ENCODE data around the gene PROS1. TPM values are rescaled to one million over a fixed set of nuclear protein-coding genes. Genes with fewer than 3 reads are reported as not detected.
"Not testable (repeated sequence)": the region's sequence is repeated elsewhere in the genome, so short reads cannot be mapped to it uniquely, and the experiment has no call there.

The PROS1 gene
- total RNA-seq, 1 experiment from 2014 or later = 23.4 TPM

DNA sequence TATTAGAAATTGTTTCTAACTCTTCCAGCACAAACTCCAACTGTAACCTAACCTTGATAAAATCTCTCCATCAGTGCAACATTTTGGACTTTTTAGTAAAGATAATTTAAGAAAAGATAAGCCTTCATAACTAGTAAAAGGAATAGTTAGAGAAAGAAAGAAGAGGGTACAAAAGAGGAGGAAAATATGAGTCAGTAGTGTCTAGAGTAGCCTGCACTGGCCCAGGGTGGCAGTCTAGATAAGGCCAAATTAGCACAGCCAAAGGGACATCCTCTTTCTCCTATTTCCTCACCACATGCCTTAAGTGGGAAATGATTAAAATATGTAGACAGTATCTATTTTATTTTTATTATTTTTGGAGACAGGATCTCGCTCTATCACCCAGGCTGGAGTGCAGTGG is 3.7 kb downstream of the PROS1 start:
- H3K4me1 Mint-ChIP-seq (ENCODE audit: low read depth, unreplicated experiment) = peaks cover 7% of the 10 kb centered on the region

DNA sequence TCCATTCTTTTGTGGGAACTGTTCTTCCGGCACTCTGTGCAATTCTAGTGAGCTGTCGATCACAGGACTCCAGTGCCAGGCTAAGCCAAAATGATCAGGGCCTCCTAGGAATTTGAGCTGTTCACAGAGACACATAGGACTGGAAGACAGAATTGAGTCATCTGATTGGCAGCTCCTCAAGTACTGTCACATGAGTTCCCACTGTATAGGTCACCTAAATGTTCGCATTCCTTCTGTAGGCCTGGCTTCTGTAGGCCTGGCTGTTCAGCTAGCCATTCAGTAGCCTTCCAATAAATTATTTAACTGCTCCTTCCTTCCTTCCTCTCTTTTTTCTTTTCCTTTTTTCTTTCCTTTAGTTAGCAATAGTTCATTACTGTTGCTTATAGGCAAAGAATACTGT is 4.3 kb downstream of the PROS1 start:
- no peaks in the 10 kb centered on the region for H3K27me3 ChIP-seq (replicated peaks; ENCODE audit: control insufficient read depth, insufficient read depth, low read length)
- no peaks in the 10 kb centered on the region; the same call in 1 of the 2 replicates for H3K36me3 ChIP-seq (ENCODE audit: control insufficient read depth, insufficient read depth, low read length)
- H3K9me3 ChIP-seq = no peaks in the 10 kb centered on the region
- intact Hi-C loops (cut with micrococcal nuclease; ENCODE audit: unreplicated experiment) = no loop called here
- ChIA-PET CTCF (no interaction called here), POLR2A (interaction anchor here (0.9 kb wide), 1 partner anchor 10 kb away, joined by 3 read pairs; no protein-coding TSS in a partner anchor)
- H3K4me1 ChIP-seq = 0 out of 2 replicates have a peak, but pooled peaks cover 3% of the 10 kb centered on the region
- H3K4me3 ChIP-seq (ENCODE audit: low read depth, low read length) = no peak overlapping the region
- TF ChIP-seq, protein P1, sequence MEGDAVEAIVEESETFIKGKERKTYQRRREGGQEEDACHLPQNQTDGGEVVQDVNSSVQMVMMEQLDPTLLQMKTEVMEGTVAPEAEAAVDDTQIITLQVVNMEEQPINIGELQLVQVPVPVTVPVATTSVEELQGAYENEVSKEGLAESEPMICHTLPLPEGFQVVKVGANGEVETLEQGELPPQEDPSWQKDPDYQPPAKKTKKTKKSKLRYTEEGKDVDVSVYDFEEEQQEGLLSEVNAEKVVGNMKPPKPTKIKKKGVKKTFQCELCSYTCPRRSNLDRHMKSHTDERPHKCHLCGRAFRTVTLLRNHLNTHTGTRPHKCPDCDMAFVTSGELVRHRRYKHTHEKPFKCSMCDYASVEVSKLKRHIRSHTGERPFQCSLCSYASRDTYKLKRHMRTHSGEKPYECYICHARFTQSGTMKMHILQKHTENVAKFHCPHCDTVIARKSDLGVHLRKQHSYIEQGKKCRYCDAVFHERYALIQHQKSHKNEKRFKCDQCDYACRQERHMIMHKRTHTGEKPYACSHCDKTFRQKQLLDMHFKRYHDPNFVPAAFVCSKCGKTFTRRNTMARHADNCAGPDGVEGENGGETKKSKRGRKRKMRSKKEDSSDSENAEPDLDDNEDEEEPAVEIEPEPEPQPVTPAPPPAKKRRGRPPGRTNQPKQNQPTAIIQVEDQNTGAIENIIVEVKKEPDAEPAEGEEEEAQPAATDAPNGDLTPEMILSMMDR (IDR thresholded peaks at IDR 0.05; ENCODE audit: insufficient read depth in 1 of 2, low read depth in 1 of 2, low read length in 1 of 2, severe bottlenecking in 1 of 2, unreplicated experiment in 1 of 2) = no peak
- Mint-ChIP-seq H3K4me1 (ENCODE audit: low read depth, unreplicated experiment) (peaks cover 7% of the 10 kb centered on the region), H3K27me3 (ENCODE audit: insufficient read depth, unreplicated experiment) (no peaks in the 10 kb centered on the region), H3K27ac (ENCODE audit: unreplicated experiment) (no peak overlapping the region), H3K36me3 (ENCODE audit: insufficient read depth, unreplicated experiment) (no peaks in the 10 kb centered on the region), H3K9me3 (ENCODE audit: unreplicated experiment) (no peaks in the 10 kb centered on the region), H3K4me3 (ENCODE audit: unreplicated experiment) (no peak overlapping the region)
- no peak for DNase-seq
- BruUV-seq (replicated peaks) = no TSS peak

More for the DNA sequence above, 3.7 kb downstream of the PROS1 start:
- ChIA-PET CTCF (no interaction called here), POLR2A (no interaction called here)
- H3K9me3 ChIP-seq = no peaks in the 10 kb centered on the region
- H3K4me3 Mint-ChIP-seq (ENCODE audit: unreplicated experiment) = no peak overlapping the region
- intact Hi-C loops (cut with micrococcal nuclease; ENCODE audit: unreplicated experiment) = loop anchor here (10.0 kb wide), 1 partner anchor 65 kb away; no protein-coding TSS in a partner anchor
- H3K36me3 ChIP-seq (ENCODE audit: control insufficient read depth, insufficient read depth, low read length) = no peaks in the 10 kb centered on the region; the same call in 1 of the 2 replicates
- no TSS peak for BruUV-seq (replicated peaks)
- H3K27me3 Mint-ChIP-seq (ENCODE audit: insufficient read depth, unreplicated experiment) = no peaks in the 10 kb centered on the region
- H3K9me3 Mint-ChIP-seq (ENCODE audit: unreplicated experiment) = no peaks in the 10 kb centered on the region
- DNase-seq = no peak
- no peaks in the 10 kb centered on the region for H3K27me3 ChIP-seq (replicated peaks; ENCODE audit: control insufficient read depth, insufficient read depth, low read length)
- H3K27ac Mint-ChIP-seq (ENCODE audit: unreplicated experiment) = no peak overlapping the region
- 0 out of 2 replicates have a peak, but pooled peaks cover 3% of the 10 kb centered on the region for H3K4me1 ChIP-seq
- TF ChIP-seq, protein P1 (IDR thresholded peaks at IDR 0.05; ENCODE audit: insufficient read depth in 1 of 2, low read depth in 1 of 2, low read length in 1 of 2, severe bottlenecking in 1 of 2, unreplicated experiment in 1 of 2) = no peak
- no peak overlapping the region for H3K4me3 ChIP-seq (ENCODE audit: low read depth, low read length)
- no peaks in the 10 kb centered on the region for H3K36me3 Mint-ChIP-seq (ENCODE audit: insufficient read depth, unreplicated experiment)

DNA sequence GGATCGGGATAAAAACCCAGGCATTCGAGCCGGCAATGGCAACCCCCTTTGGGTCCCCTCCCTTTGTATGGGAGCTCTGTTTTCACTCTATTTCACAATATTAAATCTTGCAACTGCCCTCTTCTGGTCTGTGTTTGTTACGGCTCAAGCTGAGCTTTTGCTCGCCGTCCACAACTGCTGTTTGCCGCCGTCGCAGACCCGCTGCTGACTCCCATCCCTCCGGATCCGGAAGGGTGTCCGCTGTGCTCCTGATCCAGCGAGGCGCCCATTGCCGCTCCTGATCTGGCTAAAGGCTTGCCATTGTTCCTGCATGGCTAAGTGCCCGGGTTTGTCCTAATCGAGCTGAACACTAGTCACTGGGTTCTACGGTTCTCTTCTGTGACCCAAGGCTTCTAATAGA is 8.6 kb downstream of the PROS1 start:
- H3K9me3 Mint-ChIP-seq (ENCODE audit: unreplicated experiment); H3K36me3 Mint-ChIP-seq (ENCODE audit: insufficient read depth, unreplicated experiment); H3K4me1 Mint-ChIP-seq (ENCODE audit: low read depth, unreplicated experiment); CTCF ChIA-PET; H3K4me1 ChIP-seq; H3K27me3 ChIP-seq (replicated peaks; ENCODE audit: control insufficient read depth, insufficient read depth, low read length); BruUV-seq (replicated peaks); H3K9me3 ChIP-seq; H3K4me3 Mint-ChIP-seq (ENCODE audit: unreplicated experiment); H3K27ac Mint-ChIP-seq (ENCODE audit: unreplicated experiment); intact Hi-C loops (cut with micrococcal nuclease; ENCODE audit: unreplicated experiment); DNase-seq; H3K4me3 ChIP-seq (ENCODE audit: low read depth, low read length); H3K36me3 ChIP-seq (ENCODE audit: control insufficient read depth, insufficient read depth, low read length); POLR2A ChIA-PET; H3K27me3 Mint-ChIP-seq (ENCODE audit: insufficient read depth, unreplicated experiment): not testable (repeated sequence)

DNA sequence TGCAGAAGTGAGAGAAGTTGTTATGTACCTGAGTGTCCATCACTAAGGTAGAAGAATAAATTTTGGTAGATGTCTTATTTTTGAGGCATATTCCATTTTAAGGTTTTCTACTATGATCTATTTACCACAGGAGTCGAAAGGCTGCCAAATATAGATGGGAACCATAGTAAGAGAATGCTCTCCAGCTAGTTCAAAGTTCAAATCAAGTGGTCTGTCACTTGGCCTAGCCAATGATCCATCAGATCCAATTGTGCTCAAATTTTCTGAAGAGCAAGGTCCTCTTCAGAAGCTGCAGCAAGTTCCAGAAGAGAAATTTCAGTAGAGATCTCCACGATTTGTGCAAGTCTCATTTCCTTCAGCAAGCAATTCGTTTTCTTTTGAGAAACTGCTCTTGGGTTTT is 10.9 kb downstream of the PROS1 start:
- no peak overlapping the region for H3K4me3 ChIP-seq (ENCODE audit: low read depth, low read length)
- Mint-ChIP-seq H3K9me3 (ENCODE audit: unreplicated experiment) (no peaks in the 10 kb centered on the region), H3K36me3 (ENCODE audit: insufficient read depth, unreplicated experiment) (no peaks in the 10 kb centered on the region), H3K4me1 (ENCODE audit: low read depth, unreplicated experiment) (no peaks in the 10 kb centered on the region), H3K27ac (ENCODE audit: unreplicated experiment) (no peak overlapping the region), H3K27me3 (ENCODE audit: insufficient read depth, unreplicated experiment) (no peaks in the 10 kb centered on the region), H3K4me3 (ENCODE audit: unreplicated experiment) (no peak overlapping the region)
- intact Hi-C loops (cut with micrococcal nuclease; ENCODE audit: unreplicated experiment) = no loop called here
- H3K4me1 ChIP-seq = 0 out of 2 replicates have a peak, but pooled peaks cover 6% of the 10 kb centered on the region
- CTCF ChIA-PET = no interaction called here
- H3K9me3 ChIP-seq = no peaks in the 10 kb centered on the region
- H3K36me3 ChIP-seq (ENCODE audit: control insufficient read depth, insufficient read depth, low read length) = no peaks in the 10 kb centered on the region; the same call in 1 of the 2 replicates
- POLR2A ChIA-PET = no interaction called here
- DNase-seq = no peak
- BruUV-seq (replicated peaks) = no TSS peak
- H3K27me3 ChIP-seq (replicated peaks; ENCODE audit: control insufficient read depth, insufficient read depth, low read length) = no peaks in the 10 kb centered on the region
- TF ChIP-seq, protein P1 (IDR thresholded peaks at IDR 0.05; ENCODE audit: insufficient read depth in 1 of 2, low read depth in 1 of 2, low read length in 1 of 2, severe bottlenecking in 1 of 2, unreplicated experiment in 1 of 2) = no peak
